ENCODE results near the gene PIEZO2. TPM values are rescaled to one million over a fixed set of nuclear protein-coding genes. Genes with fewer than 3 reads are reported as not detected.
"Not testable (repeated sequence)": the region's sequence is repeated elsewhere in the genome, so short reads cannot be mapped to it uniquely, and the experiment has no call there.

The PIEZO2 gene
- total RNA-seq, 1 donor from 2014 or later = 1.7 TPM

- no peak for DNase-seq (ENCODE audit: low spot score, unreplicated experiment)
- H3K4me1 Mint-ChIP-seq (ENCODE audit: low read depth) = no peaks in the 10 kb centered on the region
- no peaks in the 10 kb centered on the region for H3K9me3 Mint-ChIP-seq (ENCODE audit: low read depth)
- no peak overlapping the region for H3K27ac Mint-ChIP-seq
- H3K36me3 Mint-ChIP-seq (ENCODE audit: insufficient read depth) = no peaks in the 10 kb centered on the region
- peaks cover 62% of the 10 kb centered on the region for H3K27me3 Mint-ChIP-seq
- TF ChIP-seq, protein P1, sequence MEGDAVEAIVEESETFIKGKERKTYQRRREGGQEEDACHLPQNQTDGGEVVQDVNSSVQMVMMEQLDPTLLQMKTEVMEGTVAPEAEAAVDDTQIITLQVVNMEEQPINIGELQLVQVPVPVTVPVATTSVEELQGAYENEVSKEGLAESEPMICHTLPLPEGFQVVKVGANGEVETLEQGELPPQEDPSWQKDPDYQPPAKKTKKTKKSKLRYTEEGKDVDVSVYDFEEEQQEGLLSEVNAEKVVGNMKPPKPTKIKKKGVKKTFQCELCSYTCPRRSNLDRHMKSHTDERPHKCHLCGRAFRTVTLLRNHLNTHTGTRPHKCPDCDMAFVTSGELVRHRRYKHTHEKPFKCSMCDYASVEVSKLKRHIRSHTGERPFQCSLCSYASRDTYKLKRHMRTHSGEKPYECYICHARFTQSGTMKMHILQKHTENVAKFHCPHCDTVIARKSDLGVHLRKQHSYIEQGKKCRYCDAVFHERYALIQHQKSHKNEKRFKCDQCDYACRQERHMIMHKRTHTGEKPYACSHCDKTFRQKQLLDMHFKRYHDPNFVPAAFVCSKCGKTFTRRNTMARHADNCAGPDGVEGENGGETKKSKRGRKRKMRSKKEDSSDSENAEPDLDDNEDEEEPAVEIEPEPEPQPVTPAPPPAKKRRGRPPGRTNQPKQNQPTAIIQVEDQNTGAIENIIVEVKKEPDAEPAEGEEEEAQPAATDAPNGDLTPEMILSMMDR (IDR thresholded peaks at IDR 0.05; ENCODE audit: unreplicated experiment) = no peak
- H3K4me3 Mint-ChIP-seq (ENCODE audit: low read depth) = no peak overlapping the region
Measured at GRCh38 chr18:11134940-11135339, 14.4 kb downstream of the PIEZO2 start.

GRCh38 chr18:11129059-11129458 lies 20.3 kb downstream of the PIEZO2 start:
- not testable (repeated sequence) for H3K9me3 Mint-ChIP-seq (ENCODE audit: low read depth); H3K27ac Mint-ChIP-seq; H3K36me3 Mint-ChIP-seq (ENCODE audit: insufficient read depth); H3K4me3 Mint-ChIP-seq (ENCODE audit: low read depth); DNase-seq (ENCODE audit: low spot score, unreplicated experiment); H3K4me1 Mint-ChIP-seq (ENCODE audit: low read depth)
- H3K27me3 Mint-ChIP-seq = peaks cover 54% of the 10 kb centered on the region

GRCh38 chr18:11125492-11126315 lies 23.7 kb downstream of the PIEZO2 start:
- no peak for DNase-seq (ENCODE audit: low spot score, unreplicated experiment)
- TF ChIP-seq, protein P1 (IDR thresholded peaks at IDR 0.05; ENCODE audit: unreplicated experiment) = no peak
- peaks cover 3% of the 10 kb centered on the region for H3K36me3 Mint-ChIP-seq (ENCODE audit: insufficient read depth)
- H3K27ac Mint-ChIP-seq = no peak overlapping the region
- peaks cover 6% of the 10 kb centered on the region for H3K9me3 Mint-ChIP-seq (ENCODE audit: low read depth)
- H3K4me3 Mint-ChIP-seq (ENCODE audit: low read depth) = no peak overlapping the region
- H3K27me3 Mint-ChIP-seq = peaks cover 41% of the 10 kb centered on the region
- H3K4me1 Mint-ChIP-seq (ENCODE audit: low read depth) = no peaks in the 10 kb centered on the region

GRCh38 chr18:11124054-11124453 lies 25.3 kb downstream of the PIEZO2 start:
- no peak overlapping the region for H3K27ac Mint-ChIP-seq
- no peak overlapping the region for H3K4me3 Mint-ChIP-seq (ENCODE audit: low read depth)
- peaks cover 6% of the 10 kb centered on the region for H3K9me3 Mint-ChIP-seq (ENCODE audit: low read depth)
- H3K27me3 Mint-ChIP-seq = peaks cover 51% of the 10 kb centered on the region
- peaks cover 3% of the 10 kb centered on the region for H3K36me3 Mint-ChIP-seq (ENCODE audit: insufficient read depth)
- TF ChIP-seq, protein P1 (IDR thresholded peaks at IDR 0.05; ENCODE audit: unreplicated experiment) = no peak
- no peak for DNase-seq (ENCODE audit: low spot score, unreplicated experiment)
- no peaks in the 10 kb centered on the region for H3K4me1 Mint-ChIP-seq (ENCODE audit: low read depth)

GRCh38 chr18:11121443-11121849 lies 27.9 kb downstream of the PIEZO2 start:
- H3K36me3 Mint-ChIP-seq (ENCODE audit: insufficient read depth) = no peaks in the 10 kb centered on the region
- H3K4me1 Mint-ChIP-seq (ENCODE audit: low read depth) = no peaks in the 10 kb centered on the region
- no peak overlapping the region for H3K4me3 Mint-ChIP-seq (ENCODE audit: low read depth)
- H3K27me3 Mint-ChIP-seq = peaks cover 63% of the 10 kb centered on the region
- TF ChIP-seq, protein P1 (IDR thresholded peaks at IDR 0.05; ENCODE audit: unreplicated experiment) = no peak
- H3K27ac Mint-ChIP-seq = no peak overlapping the region
- no peak for DNase-seq (ENCODE audit: low spot score, unreplicated experiment)
- no peaks in the 10 kb centered on the region for H3K9me3 Mint-ChIP-seq (ENCODE audit: low read depth)
